DMS53 treated with DMSO at 0.1 percent for 48 hours (cell line): Measurements from ENCODE around the gene PRDM9.
"Not testable (repeated sequence)": the region's sequence is repeated elsewhere in the genome, so short reads cannot be mapped to it uniquely, and the experiment has no call there.

ENCODE experiments used
- DNase-seq: peaks from one replicate; lab custom pipeline; 2025; ENCODE audit not compliant: unreplicated experiment; lab: John Stamatoyannopoulos, UW

The PRDM9 gene

GRCh38 chr5:23527216-23527920, 20.0 kb downstream of the PRDM9 start:
- not testable (repeated sequence) for DNase-seq

DNA sequence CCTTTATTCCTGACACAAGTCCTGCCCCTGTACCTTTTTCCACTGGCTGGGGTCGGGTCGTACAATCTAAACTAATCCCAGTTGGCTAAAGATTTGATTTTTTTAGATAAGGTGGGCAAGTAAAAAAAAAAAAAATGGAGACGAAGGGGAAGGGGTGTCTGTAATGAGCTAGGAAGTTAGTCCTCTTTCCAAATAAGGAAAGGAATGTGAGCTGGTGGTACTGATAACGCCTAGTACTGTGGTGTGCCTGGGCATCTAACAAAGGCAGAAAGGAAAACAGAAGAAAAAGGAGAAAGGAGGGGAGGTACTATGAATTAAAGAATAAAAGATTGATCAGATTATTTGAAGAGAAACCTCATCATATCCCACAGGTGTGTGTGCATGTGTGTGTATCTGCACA, 21.3 kb downstream of the PRDM9 start:
- no peak for DNase-seq

DNA sequence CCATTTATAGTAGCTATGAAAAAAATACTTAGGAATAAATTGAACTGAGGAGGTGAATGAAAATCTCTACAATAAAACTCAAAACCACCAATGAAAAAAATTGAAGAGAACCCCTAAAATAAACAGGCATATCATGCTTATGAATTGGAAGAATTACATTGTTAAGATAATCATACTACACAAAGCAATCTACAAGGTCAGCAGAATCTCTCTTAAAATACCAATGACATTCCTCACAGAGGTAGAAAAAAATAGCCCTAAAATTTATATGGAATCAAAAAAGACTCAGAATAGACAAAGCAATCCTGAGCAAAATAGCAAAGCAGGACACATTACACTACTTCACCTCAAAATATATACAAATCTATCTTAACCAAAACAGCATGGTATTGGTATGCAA, 23.2 kb downstream of the PRDM9 start:
- no peak for DNase-seq

GRCh38 chr5:23571059-23571458, 63.6 kb downstream of the PRDM9 start:
- no peak for DNase-seq
